ENCODE data around the gene RRP1B. TPM values are rescaled to one million over a fixed set of nuclear protein-coding genes. Genes with fewer than 3 reads are reported as not detected.
A peak's percentile ranks its signal among the peaks of the same experiment; 100 is the strongest.

RRP1B gene
- total and polyA plus RNA-seq, 2 experiments from 2014 or later = 54.8 to 95.7 TPM

GRCh38 chr21:43667191-43667904 is 8.0 kb downstream of the RRP1B start (continued):
- TF ChIP-seq ETS1 (IDR thresholded peaks at IDR 0.05) (no peak), CREB1 (CRISPR knock-in tag; IDR thresholded peaks at IDR 0.05; ENCODE audit: low read depth) (no peak), STAT1 (IDR thresholded peaks at IDR 0.05; ENCODE audit: unreplicated experiment) (no peak)

- Histone ChIP-seq H2AFZ (no peak overlapping the region), H3K4me3 (no peak overlapping the region), H4K20me1 (replicated peaks; ENCODE audit: insufficient read depth) (peaks cover 43% of the 10 kb centered on the region), H3K27ac (ENCODE audit: low read depth) (no peak overlapping the region), H3K9me2 (ENCODE audit: insufficient read depth) (no peaks in the 10 kb centered on the region), H3K79me2 (replicated peaks; ENCODE audit: insufficient read depth) (peaks cover 79% of the 10 kb centered on the region), H3K4me1 (ENCODE audit: insufficient read depth) (peaks cover 5% of the 10 kb centered on the region; the same call in 1 of the 2 replicates), H3K27me3 (ENCODE audit: insufficient read depth) (no peaks in the 10 kb centered on the region), H3K4me2 (no peak overlapping the region), H3K36me3 (ENCODE audit: insufficient read depth) (peaks cover 11% of the 10 kb centered on the region; the same call in 1 of the 2 replicates), H3F3A (replicated peaks; ENCODE audit: low read depth) (peaks cover 10% of the 10 kb centered on the region)
- no peak for DNase-seq (ENCODE audit: low spot score)
- H3K27me3 Mint-ChIP-seq (ENCODE audit: insufficient read depth, low read depth, poor library complexity) = peaks cover 5% of the 10 kb centered on the region
- H3K27ac Mint-ChIP-seq = peak overlapping the region; percentile 34; the same call in 1 of the 2 replicates
- ATAC-seq = no peak
- H3K4me1 Mint-ChIP-seq = peaks cover 25% of the 10 kb centered on the region
- H3K9me3 Mint-ChIP-seq = no peaks in the 10 kb centered on the region
- peaks cover 68% of the 10 kb centered on the region for H3K36me3 Mint-ChIP-seq (ENCODE audit: low read depth)
- H3K4me3 Mint-ChIP-seq = no peak overlapping the region
- TF ChIP-seq JUNB (IDR thresholded peaks at IDR 0.05; ENCODE audit: unreplicated experiment) = no peak
- no peak for TF ChIP-seq POLR2AphosphoS5 (IDR thresholded peaks at IDR 0.05; ENCODE audit: low read depth)
- no peak for TF ChIP-seq STAT1 (IDR thresholded peaks at IDR 0.05; ENCODE audit: unreplicated experiment)
- TF ChIP-seq ZNF331 (CRISPR knock-in tag; IDR thresholded peaks at IDR 0.05; ENCODE audit: low read depth) = no peak
- no peak for TF ChIP-seq EZH2phosphoT487 (IDR thresholded peaks at IDR 0.05; ENCODE audit: unreplicated experiment)
- TF ChIP-seq NANOG (IDR thresholded peaks at IDR 0.05; ENCODE audit: borderline replicate concordance) = no peak
- no peak for TF ChIP-seq ZNF462 (CRISPR knock-in tag; IDR thresholded peaks at IDR 0.05)
- TF ChIP-seq EZH2 (IDR thresholded peaks at IDR 0.05; ENCODE audit: low read depth, unreplicated experiment) = no peak
- TF ChIP-seq REST (IDR thresholded peaks at IDR 0.05; ENCODE audit: unreplicated experiment) = no peak
- TF ChIP-seq CREB1 (CRISPR knock-in tag; IDR thresholded peaks at IDR 0.05; ENCODE audit: low read depth) = no peak
Observed at GRCh38 chr21:43669828-43670605, 10.7 kb downstream of the RRP1B start.

All from GM23338 (cell line).